Kidney glomerular epithelial cell (primary cell): ENCODE results near the gene GTPBP8.
A peak's percentile ranks its signal among the peaks of the same experiment; 100 is the strongest.
"Not testable (repeated sequence)": the region's sequence is repeated elsewhere in the genome, so short reads cannot be mapped to it uniquely, and the experiment has no call there.

ENCODE experiments used
- DNase-seq: peaks from one replicate; lab custom pipeline; 2025; lab: John Stamatoyannopoulos, UW

The GTPBP8 gene

DNA sequence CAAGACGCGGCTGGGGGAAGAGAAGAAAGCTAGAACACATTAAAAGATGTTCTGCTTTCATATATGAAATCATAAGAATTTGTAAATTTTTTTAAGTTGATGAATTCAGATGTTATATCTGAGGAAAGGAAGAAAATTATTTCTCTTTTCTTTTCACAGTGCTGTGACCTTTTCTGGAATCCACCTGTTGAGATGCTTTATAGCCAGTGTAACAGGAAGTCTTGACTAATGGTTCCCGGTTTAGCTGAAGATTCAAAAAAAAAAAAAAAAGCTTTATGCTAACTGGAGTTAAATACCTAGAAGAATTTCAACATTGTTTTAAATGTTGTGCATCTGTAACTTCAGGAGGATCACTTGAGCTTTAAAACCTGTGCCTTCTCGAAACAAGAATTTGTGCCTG, 9.9 kb downstream of the GTPBP8 start:
- DNase-seq = no peak

DNA sequence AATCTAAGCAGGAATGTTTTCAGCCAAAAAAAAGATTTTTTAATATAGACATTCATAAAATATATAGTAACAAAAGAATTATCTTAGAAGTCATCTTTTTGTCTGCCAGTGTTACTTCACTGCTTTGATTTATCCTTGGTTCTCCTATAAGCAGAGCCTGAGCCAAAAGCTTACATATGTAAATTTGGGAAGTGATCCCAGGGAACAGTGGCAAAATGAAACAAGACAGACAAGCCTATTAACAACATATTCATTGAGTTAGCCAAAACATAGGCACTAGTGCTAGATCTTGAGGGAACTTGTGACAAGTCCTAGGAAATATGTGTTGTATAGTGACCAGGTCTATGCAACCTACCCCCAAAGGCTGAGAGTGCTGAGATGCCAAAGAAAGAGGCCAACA, 11.3 kb downstream of the GTPBP8 start:
- DNase-seq = no peak

DNA sequence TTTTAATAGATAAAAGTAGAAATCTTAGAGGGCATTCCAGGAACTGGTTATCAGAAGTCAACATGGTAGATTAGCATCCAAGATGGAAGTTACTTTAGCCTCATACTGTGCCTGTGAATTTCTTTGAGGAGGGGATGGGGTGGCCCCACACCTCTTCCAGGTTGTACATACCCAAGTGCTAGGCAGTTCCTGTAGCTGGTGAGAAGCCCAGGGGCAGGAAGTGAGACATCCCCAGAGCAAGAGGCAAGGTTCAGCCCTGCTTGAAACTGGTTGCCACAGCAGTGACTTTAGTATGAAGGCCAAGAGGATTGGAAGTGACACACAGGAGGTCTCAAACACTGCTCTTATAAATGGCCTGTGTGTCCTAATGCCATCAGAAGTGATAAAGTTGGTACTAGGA, 11.9 kb downstream of the GTPBP8 start:
- no peak for DNase-seq

DNA sequence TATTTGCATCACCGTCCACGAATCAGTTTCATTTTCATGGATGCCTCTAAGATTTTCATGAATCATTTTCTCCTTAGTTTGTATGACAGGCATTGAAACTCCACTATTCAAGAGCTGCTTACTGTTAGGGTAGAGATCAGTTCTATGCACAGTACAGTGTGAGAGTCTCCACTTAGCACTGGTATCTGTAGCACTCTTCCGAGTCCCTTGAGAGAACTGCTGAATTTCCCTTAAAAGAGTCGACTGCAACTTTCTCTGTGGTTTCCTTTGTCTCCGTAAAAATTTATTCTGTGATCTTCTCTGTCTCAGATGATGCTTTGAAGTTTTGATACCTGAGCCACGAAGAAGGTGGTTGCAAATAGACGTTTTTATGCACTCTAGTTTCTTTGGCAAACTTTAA, 14.8 kb downstream of the GTPBP8 start:
- DNase-seq = no peak

DNA sequence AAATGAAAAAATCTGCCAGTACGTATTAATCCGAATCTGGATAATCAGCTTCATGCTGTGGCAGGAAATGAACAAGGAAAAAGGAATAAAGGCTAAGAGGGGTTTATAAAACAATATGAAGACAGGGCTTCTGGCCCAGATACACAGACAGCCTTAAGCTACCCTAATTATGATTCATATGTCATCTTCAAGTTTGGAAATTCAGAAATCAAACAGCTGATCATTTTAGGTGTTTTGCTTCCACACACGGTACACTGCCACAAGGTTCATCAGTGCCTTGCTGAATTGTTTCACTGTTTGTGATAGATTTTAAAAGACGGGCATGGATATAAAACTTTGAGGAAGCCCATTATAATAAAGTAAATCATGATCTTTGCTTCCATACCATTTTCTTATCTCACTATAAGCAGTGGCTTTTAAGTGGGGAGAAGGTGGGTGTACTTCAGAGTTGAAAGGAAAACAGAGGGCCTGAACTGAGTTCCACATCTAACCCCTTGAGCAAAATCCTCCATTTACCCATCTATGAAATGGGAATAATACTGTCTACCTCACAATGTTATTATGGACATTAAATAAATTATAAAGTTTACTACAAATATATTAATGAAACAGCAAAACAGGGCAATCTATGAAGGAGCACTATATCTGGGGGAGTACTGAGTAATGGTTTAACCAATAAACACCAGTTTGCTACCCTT, 15.7 kb downstream of the GTPBP8 start:
- DNase-seq = no peak

DNA sequence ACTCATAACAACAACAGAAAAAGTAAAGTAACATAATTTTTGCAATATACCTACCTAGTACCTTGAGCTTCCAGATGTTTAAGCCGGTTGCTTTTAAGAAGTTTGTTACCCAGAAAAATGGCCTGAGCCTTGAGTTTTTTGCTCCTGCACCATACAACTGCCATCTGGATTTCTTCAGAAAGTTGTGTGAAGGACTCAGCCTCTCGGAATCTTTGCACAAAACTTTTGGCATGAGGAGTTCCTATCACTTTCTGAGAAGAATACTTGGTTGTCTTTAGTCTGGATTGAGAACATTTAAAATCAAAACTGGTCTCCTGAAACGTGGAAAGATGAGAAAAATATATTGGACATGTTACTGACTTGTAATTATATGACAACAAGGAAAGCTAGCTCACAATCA, 17.3 kb downstream of the GTPBP8 start:
- no peak for DNase-seq

DNA sequence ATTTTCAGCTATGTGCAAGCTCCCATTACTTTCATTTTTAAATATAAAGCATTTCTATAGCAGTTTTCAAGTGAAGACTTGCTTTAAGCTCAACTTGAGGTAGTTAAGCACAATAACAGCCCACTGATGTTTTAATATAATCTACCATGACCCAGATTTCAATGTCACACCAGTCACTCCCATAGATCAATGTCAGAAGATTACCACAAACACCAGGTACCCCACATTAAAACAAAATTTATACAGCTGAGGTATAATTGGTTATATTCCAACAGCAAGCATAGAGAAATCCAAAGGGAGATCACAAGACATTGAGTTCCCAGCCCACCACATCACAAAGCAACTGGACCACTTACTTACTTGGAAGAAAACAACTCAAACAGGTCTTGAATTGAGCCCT, 22.8 kb downstream of the GTPBP8 start:
- no peak for DNase-seq

DNA sequence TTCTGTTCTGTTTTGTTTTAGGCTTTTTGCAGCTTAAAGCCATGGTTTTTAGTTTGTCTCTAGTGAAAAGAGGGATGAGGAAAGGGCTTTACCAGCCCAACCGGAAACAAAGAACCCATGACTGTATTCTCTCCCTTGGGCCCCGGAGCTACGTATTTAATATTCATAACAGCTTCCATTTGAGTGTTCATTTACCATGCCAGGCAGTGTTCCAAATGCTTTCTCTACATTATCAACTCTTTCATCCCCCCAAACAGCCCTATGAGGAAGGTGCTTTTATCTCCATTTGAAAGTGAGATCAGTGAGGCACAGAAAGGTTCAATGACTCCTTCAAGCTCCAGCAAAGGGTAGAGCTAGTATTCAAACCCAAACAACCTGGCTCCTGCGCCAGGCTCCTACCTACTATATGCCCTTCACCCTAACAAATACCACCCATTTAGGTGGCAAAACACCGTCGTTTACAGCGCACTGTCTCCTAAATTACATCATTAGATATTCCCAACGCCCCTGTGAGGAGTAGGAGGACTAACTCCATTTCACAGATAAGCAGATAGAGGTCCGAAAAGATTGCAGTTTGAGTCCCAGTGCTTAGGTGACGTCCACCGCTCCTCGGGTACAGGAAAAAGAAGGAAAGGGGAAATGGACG, 27.9 kb downstream of the GTPBP8 start:
- DNase-seq = no peak

DNA sequence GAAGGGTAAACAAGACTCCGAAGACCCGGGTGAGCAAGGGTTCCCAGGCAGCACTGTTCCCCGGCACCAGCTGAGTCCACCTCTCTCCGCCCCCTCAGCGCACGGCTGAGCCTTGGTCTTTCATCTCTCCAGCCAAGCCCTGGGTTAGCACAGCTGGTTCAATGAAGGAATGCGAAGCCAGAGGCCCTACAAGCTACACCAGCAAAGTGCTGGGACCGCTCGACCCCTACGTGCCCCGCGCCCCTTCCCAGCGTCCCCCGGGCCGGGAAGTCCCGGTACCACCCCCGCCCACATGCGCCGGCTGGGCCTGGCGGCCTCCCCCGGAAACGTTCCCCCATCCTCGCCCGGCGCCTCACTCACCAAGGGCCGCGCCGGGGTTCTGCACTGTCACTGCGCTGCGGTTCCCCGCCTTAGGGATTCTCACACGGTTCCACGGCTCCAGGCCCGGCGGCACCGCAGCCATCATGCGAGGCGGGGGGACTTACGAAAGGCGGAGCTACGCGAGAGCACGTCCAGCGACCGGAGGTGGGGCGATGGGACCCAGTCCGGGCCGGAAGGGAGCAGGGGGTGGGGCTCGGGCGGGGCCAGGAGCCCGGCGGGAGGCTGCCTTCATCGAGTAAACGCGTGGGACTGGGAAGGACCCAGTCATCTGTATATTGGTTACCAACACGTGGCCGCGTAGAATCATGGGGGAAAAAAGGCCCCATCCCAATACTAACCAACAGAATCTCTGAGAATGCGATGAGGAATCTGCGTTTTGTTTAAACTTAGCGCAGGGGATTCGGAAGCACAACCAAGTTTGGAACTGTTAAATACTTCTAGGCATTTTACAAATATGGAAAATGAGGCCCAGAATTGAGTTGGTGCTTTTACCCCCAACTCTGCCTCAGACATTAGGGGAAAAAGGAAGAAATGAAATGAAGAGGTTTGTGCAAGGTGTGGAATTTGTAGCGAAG, 28.7 kb downstream of the GTPBP8 start:
- peak; percentile 86 for DNase-seq

DNA sequence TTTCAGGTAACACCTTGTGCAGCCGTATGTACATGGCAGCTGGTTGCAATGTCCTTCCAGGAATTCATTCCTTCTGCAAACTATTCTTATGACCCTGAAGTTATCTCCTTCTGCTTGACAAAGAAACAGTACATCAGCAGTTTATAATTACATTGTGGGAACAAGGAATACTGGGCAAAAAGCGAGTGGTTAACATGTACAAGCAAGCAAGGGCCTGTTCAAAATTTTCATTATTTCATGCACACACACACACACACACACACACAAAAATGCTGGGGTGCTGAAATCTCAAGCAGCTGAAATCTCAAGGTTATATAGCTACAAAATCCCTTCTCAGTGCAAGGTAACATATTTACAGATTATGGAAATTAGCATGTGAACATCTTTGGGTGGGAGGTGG, 30.7 kb downstream of the GTPBP8 start:
- DNase-seq = no peak

DNA sequence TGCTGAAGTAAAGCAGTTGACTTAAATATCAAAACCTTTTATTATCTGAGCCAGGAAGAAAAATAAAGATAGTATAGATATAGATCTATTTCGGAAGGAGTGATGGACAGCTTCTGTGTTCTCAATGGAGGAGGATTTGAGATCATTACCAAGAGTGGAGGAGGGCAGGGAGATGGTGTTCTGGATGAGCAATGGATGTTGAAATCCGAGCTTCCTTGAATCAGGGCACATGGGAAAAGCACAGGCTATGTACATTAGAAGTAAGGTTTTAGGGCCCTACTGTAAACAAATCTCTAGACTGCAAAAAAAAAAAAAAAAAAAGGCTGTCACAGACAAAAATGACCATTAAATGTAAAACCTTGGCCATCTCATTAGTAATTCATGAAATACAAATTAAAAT, 43.2 kb downstream of the GTPBP8 start:
- DNase-seq = no peak

DNA sequence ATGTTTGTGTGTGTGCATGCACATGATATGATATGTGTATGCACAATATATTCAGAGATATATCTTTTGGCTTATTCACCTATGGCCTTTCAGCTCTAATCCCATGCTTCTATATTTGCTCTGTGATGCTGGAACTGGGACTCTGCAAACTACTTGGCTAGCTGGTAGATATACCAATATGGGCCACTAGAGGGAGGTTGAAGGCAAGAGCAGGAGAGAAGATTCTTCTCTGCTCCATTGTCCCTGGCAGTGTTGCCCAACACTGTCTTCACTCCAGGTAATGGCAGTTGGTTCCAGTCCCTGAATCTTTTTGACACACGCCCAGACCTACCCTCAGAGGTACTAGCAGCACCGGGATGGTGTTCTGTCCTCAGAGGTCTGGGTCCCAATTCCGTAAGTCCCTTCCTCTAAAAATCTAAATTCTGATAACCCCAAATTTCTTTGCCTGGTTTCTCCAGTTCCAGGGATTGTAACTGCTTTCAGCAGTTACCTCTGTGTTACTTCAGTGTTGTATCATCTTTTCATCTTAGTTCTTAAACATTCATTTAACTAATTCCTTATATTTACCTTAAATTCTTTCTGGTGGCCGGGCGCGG, 44.7 kb downstream of the GTPBP8 start:
- DNase-seq = peak; percentile 55

DNA sequence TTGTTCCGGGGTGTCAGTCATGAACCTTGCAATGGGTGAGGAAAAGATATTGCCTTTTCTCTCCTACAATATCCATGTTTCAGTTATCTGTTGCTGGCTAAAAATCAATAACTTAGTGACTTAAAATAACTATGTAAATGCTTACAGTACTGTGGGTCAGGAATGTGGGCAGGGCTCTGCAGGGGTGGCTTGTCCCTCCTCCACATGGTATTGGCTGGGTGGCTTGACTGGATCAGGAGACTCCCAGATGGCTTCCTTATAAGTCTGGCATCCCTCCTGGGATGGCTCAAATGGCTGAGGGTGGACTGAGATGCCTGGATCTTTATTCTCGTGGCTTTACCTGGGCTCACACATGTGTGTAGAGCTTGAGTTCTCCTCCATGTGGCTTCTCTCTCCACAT, 47.5 kb downstream of the GTPBP8 start:
- DNase-seq = no peak

DNA sequence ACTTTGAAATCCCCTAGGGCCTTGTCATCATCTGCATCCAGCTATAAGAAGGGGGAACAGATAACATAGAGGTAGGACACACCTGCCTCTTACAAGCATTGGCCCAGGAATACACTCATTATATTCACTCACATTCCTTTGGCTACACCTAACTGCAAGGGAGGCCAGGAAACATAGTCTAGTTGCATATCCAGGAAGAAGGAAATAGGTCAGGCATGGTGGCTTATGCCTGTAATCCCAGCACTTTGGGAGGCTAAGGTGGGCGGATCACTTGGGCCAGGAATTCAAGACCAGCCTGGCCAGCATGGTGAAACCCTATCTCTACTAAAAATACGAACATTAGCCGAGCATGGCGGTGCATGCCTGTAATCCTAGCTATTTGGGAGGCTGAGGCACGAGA, 48.8 kb downstream of the GTPBP8 start:
- DNase-seq = no peak

DNA sequence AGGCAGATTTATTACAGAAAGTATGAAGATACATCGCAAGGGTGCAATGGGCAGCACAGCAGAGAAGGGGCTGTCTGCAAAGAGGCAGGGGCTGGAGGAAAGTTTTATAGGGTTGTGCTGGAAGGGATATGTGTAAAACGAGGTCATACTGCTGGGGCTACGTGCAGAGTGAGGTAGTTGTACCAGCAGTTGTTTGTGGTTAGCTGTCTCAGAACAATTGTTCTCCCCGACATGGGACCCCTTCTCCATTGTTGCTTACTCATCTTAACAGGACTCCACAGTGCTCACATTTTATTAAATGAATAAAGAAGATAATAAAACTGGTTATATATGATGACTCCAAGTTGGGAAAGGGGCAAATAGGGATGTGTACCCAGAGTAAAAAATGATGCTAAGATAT, 49.4 kb downstream of the GTPBP8 start:
- no peak for DNase-seq

DNA sequence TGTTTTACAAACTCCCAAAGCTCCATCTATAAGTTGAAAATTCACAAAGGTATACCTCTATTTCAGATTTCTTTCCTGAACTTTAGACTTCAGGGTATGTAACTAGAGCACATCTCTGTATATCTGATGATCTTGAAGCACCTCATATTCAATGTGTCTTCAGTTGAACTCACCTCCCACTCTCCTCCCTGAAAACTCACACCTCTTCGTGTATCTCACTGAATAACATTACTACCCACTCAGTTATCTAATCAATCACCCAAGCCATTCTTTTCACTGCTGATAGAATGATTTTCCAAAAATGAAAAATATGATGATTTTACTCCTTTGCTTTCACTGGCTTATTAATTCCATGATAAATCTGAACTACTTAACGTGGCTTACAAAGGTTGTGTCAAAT, 52.9 kb downstream of the GTPBP8 start:
- no peak for DNase-seq

DNA sequence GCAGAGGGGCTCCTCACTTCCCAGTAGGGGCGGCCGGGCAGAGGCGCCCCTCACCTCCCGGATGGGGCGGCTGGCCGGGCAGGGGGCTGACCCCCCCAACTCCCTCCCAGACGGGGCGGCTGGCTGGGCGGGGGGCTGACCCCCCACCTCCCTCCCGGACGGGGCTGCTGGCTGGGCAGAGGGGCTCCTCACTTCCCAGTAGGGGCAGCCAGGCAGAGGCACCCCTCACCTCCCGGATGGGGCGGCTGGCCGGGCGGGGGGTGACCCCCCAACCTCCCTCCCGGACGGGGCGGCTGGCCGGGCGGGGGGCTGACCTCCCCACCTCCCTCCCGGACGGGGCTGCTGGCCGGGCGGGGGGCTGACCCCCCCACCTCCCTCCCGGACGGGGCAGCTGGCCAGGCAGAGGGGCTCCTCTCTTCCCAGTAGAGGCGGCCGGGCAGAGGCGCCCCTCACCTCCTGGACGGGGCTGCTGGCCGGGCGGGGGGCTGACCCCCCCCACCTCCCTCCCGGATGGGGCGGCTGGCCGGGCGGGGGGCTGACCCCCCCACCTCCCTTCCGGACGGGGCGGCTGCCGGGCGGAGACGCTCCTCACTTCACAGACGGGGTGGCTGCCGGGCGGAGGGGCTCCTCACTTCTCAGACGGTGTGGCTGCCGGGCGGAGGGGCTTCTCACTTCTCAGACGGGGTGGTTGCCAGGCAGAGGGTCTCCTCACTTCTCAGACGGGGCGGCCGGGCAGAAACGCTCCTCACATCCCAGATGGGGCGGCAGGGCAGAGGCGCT, 55.6 kb downstream of the GTPBP8 start:
- DNase-seq = not testable (repeated sequence)

DNA sequence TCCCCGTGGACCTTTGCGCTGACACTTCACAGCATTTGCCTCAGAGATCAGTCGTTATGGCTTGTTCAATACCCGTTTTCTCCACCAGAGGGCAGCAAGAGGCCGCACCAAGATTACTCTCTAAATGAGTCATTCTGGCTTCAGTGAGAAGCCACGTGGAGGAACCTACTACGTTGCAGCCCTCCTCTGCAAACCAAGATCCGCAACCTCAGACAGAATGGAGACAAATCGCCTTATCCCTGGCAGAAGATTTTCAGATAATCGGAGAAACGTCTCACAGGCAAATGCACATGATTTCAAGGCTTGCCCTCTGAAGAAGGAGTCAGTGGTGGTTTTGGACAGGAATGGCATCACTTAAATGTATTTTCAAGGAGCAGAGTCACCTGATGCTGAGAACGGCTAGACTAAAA, 60.5 kb downstream of the GTPBP8 start:
- peak; percentile 77 for DNase-seq
